GM18861 (cell line): ENCODE measurements around the gene UTP11.
"Not testable (repeated sequence)": the region's sequence is repeated elsewhere in the genome, so short reads cannot be mapped to it uniquely, and the experiment has no call there.

Experiments used
- ATAC-seq: cut with Tn5 transposase; IDR thresholded peaks from one replicate; pipeline ENCODE4 v1.9.1; 2021; ENCODE audit not compliant: unreplicated experiment

Gene UTP11

GRCh38 chr1:38027201-38028104, 14.9 kb downstream of the UTP11 start:
- ATAC-seq, result no peak

- ATAC-seq, result peak; percentile 49
Measured at GRCh38 chr1:38028105-38028591, 15.6 kb downstream of the UTP11 start.

GRCh38 chr1:38028671-38029070, 16.1 kb downstream of the UTP11 start:
- ATAC-seq, result peak; percentile 3

GRCh38 chr1:38029081-38029681, 16.6 kb downstream of the UTP11 start:
- ATAC-seq, result no peak

- ATAC-seq, result no peak
Measured at GRCh38 chr1:38029685-38030511, 17.4 kb downstream of the UTP11 start.

GRCh38 chr1:38030596-38031512, 18.3 kb downstream of the UTP11 start:
- no peak for ATAC-seq

- ATAC-seq, result no peak
Measured at GRCh38 chr1:38031513-38031866, 19.0 kb downstream of the UTP11 start.

GRCh38 chr1:38032992-38033391, 20.5 kb downstream of the UTP11 start:
- not testable (repeated sequence) for ATAC-seq

- no peak for ATAC-seq
Measured at GRCh38 chr1:38034871-38035270, 22.3 kb downstream of the UTP11 start.

GRCh38 chr1:38037221-38037939, 24.8 kb downstream of the UTP11 start:
- no peak for ATAC-seq

- ATAC-seq, result no peak
Measured at GRCh38 chr1:38038861-38039260, 26.3 kb downstream of the UTP11 start.

- no peak for ATAC-seq
Measured at GRCh38 chr1:38039331-38040088, 27.0 kb downstream of the UTP11 start.

GRCh38 chr1:38041936-38042834, 29.7 kb downstream of the UTP11 start:
- ATAC-seq, result no peak

- ATAC-seq, result no peak
Measured at GRCh38 chr1:38043036-38043747, 30.7 kb downstream of the UTP11 start.

GRCh38 chr1:38044221-38045215, 32.0 kb downstream of the UTP11 start:
- no peak for ATAC-seq
